MCF 10A (cell line): ENCODE data around the gene RAMP3. TPM values are rescaled to one million over a fixed set of nuclear protein-coding genes. Genes with fewer than 3 reads are reported as not detected.

ENCODE experiments used
- BruUV-seq: library from RNA; stranded (reverse); fragments of 400-500 nt; replicated peaks from 2 replicates; lab custom pipeline; 2021; lab: Mats Ljungman, UMichigan
- CTCF ChIA-PET: fragments of 300-600 bp; sonication (Branson Sonifier 250); formaldehyde crosslinking; extraction: SDS; loops from one replicate; lab custom pipeline; 2021; ENCODE audit warnings: antibody characterized with exemption, inconsistent platforms; lab: Yijun Ruan, JAX
- POLR2A ChIA-PET: fragments of 300-600, 350-650 bp; sonication (Branson Sonifier 250); formaldehyde crosslinking; extraction: SDS; loops from one replicate; lab custom pipeline; 2020; ENCODE audit warnings: antibody characterized with exemption, inconsistent platforms; lab: Yijun Ruan, JAX
- DNase-seq: peaks from one replicate; pipeline ENCODE4 v3.0.0-alpha.2; 2018; ENCODE audit not compliant: unreplicated experiment
- H3K27ac Mint-ChIP-seq: one replicate; pipeline ENCODE4 v1.8.0; 2022; ENCODE audit warnings: mild to moderate bottlenecking, low read depth, mixed read lengths; ENCODE audit not compliant: unreplicated experiment
- H3K27me3 Mint-ChIP-seq: one replicate; pipeline ENCODE4 v1.8.0; 2022; ENCODE audit warnings: mixed read lengths; ENCODE audit not compliant: insufficient read depth, unreplicated experiment
- H3K36me3 Mint-ChIP-seq: one replicate; pipeline ENCODE4 v1.8.0; 2022; ENCODE audit warnings: mild to moderate bottlenecking, moderate library complexity, mixed read lengths; ENCODE audit not compliant: insufficient read depth, unreplicated experiment
- H3K4me1 Mint-ChIP-seq: one replicate; pipeline ENCODE4 v1.8.0; 2022; ENCODE audit warnings: mixed read lengths; ENCODE audit not compliant: insufficient read depth, unreplicated experiment
- H3K4me3 Mint-ChIP-seq: one replicate; pipeline ENCODE4 v1.8.0; 2022; ENCODE audit warnings: mild to moderate bottlenecking, moderate library complexity, mixed read lengths; ENCODE audit not compliant: unreplicated experiment
- H3K9me3 Mint-ChIP-seq: one replicate; pipeline ENCODE4 v1.8.0; 2022; ENCODE audit warnings: mixed read lengths; ENCODE audit not compliant: unreplicated experiment
- CTCF ChIP-seq: fragments of 200-600 bp; IDR thresholded peaks from one replicate; pipeline ENCODE4 v1.8.0; 2022; ENCODE audit warnings: antibody characterized with exemption, mild to moderate bottlenecking; ENCODE audit not compliant: unreplicated experiment
- intact Hi-C: fragments of 100-400 bp; cut with micrococcal nuclease; formaldehyde crosslinking; loops from 2 replicates; pipeline ENCODE4 v1.14.1; 2022
- total RNA-seq: library from RNA; stranded (reverse); gene quantifications from 2 replicates; pipeline ENCODE4 v1.2.3, GENCODE V29; 2022

The RAMP3 gene
- total RNA-seq, 1 experiment from 2014 or later = not detected

GRCh38 chr7:45140827-45141226 lies 16.8 kb upstream of the RAMP3 start:
- POLR2A ChIA-PET = interaction anchor here (0.6 kb wide), 1 partner anchor 101 kb away, joined by 3 read pairs; no protein-coding TSS in a partner anchor
- Mint-ChIP-seq H3K4me3 (no peak overlapping the region), H3K27me3 (peaks cover 42% of the 10 kb centered on the region), H3K4me1 (peaks cover 7% of the 10 kb centered on the region), H3K9me3 (no peaks in the 10 kb centered on the region), H3K27ac (no peak overlapping the region), H3K36me3 (peaks cover 6% of the 10 kb centered on the region)
- no TSS peak for BruUV-seq
- intact Hi-C loops = no loop called here
- DNase-seq = no peak
- TF ChIP-seq CTCF = no peak
- CTCF ChIA-PET = no interaction called here

- ChIA-PET POLR2A (interaction anchor here (0.6 kb wide), 1 partner anchor 725 kb away, joined by 3 read pairs; no protein-coding TSS in a partner anchor), CTCF (interaction anchor here (0.6 to 1.4 kb wide), 2 partner anchors 11 to 74 kb away, joined by 4 to 5 read pairs; no protein-coding TSS in a partner anchor)
- H3K4me3 Mint-ChIP-seq = no peak overlapping the region
- no peaks in the 10 kb centered on the region for H3K4me1 Mint-ChIP-seq
- intact Hi-C loops = no loop called here
- no peaks in the 10 kb centered on the region for H3K9me3 Mint-ChIP-seq
- TF ChIP-seq CTCF = no peak
- peak; percentile 13 for DNase-seq
- peaks cover 6% of the 10 kb centered on the region for H3K36me3 Mint-ChIP-seq
- H3K27ac Mint-ChIP-seq = no peak overlapping the region
- H3K27me3 Mint-ChIP-seq = peaks cover 44% of the 10 kb centered on the region
- no TSS peak for BruUV-seq
Measured at GRCh38 chr7:45143616-45144015, 14.0 kb upstream of the RAMP3 start.

GRCh38 chr7:45145881-45146280 lies 11.7 kb upstream of the RAMP3 start:
- peaks cover 36% of the 10 kb centered on the region for H3K27me3 Mint-ChIP-seq
- DNase-seq = no peak
- H3K27ac Mint-ChIP-seq = no peak overlapping the region
- TF ChIP-seq CTCF = no peak
- no peaks in the 10 kb centered on the region for H3K9me3 Mint-ChIP-seq
- H3K4me1 Mint-ChIP-seq = no peaks in the 10 kb centered on the region
- no peaks in the 10 kb centered on the region for H3K36me3 Mint-ChIP-seq
- POLR2A ChIA-PET = no interaction called here
- no peak overlapping the region for H3K4me3 Mint-ChIP-seq
- BruUV-seq = no TSS peak
- CTCF ChIA-PET = interaction anchor here (0.6 to 0.9 kb wide), 2 partner anchors 9 to 745 kb away, joined by 3 read pairs; no protein-coding TSS in a partner anchor
- intact Hi-C loops = no loop called here

- no peak for TF ChIP-seq CTCF
- intact Hi-C loops = no loop called here
- Mint-ChIP-seq H3K27me3 (peaks cover 42% of the 10 kb centered on the region), H3K36me3 (no peaks in the 10 kb centered on the region), H3K4me3 (no peak overlapping the region), H3K4me1 (no peaks in the 10 kb centered on the region), H3K27ac (no peak overlapping the region), H3K9me3 (no peaks in the 10 kb centered on the region)
- ChIA-PET CTCF (interaction anchor here (1.2 kb wide), 1 partner anchor 11 kb away, joined by 3 read pairs; no protein-coding TSS in a partner anchor), POLR2A (no interaction called here)
- no peak for DNase-seq
- BruUV-seq = no TSS peak
Measured at GRCh38 chr7:45146531-45147379, 10.8 kb upstream of the RAMP3 start.
